ENCODE data around the gene RGS14. TPM values are rescaled to one million over a fixed set of nuclear protein-coding genes. Genes with fewer than 3 reads are reported as not detected.

RGS14 gene
- total RNA-seq, 1 donor = 3.1 TPM

GRCh38 chr5:177317959-177318377, 39.8 kb upstream of the RGS14 start:
- no peak overlapping the region for H3K4me3 ChIP-seq (ENCODE audit: low read depth, low read length)
- peak; percentile 81 for DNase-seq (ENCODE audit: low read depth)
- TF ChIP-seq, protein P1, sequence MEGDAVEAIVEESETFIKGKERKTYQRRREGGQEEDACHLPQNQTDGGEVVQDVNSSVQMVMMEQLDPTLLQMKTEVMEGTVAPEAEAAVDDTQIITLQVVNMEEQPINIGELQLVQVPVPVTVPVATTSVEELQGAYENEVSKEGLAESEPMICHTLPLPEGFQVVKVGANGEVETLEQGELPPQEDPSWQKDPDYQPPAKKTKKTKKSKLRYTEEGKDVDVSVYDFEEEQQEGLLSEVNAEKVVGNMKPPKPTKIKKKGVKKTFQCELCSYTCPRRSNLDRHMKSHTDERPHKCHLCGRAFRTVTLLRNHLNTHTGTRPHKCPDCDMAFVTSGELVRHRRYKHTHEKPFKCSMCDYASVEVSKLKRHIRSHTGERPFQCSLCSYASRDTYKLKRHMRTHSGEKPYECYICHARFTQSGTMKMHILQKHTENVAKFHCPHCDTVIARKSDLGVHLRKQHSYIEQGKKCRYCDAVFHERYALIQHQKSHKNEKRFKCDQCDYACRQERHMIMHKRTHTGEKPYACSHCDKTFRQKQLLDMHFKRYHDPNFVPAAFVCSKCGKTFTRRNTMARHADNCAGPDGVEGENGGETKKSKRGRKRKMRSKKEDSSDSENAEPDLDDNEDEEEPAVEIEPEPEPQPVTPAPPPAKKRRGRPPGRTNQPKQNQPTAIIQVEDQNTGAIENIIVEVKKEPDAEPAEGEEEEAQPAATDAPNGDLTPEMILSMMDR (IDR thresholded peaks at IDR 0.05; ENCODE audit: insufficient read depth, low read length) = peak; percentile 89

- DNase-seq (ENCODE audit: low read depth) = no peak
- no peak overlapping the region for H3K4me3 ChIP-seq (ENCODE audit: low read depth, low read length)
- TF ChIP-seq, protein P1 (IDR thresholded peaks at IDR 0.05; ENCODE audit: insufficient read depth, low read length) = no peak
Observed at GRCh38 chr5:177319913-177320588, 37.7 kb upstream of the RGS14 start.

DNA sequence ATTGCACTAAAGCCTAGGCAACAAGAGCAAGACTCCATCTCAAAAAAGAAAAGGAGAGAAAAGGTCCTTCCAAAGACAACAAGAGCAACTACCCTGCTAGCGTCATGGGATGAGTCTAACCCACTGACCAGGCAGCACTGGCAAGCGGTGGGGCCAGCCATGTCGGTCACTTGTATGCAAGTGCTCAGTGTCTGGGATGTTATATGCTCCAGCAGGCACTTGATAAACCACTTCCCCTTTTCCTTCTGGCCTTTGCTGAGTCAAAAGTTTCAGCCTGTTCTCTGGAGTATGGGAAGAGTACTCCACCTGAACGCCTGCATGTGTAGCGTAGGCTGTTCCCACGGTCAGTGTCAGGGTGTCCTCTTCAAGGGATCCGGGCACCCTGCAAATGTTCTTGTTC, 36.8 kb upstream of the RGS14 start:
- H3K4me3 ChIP-seq (ENCODE audit: low read depth, low read length) = no peak overlapping the region
- TF ChIP-seq, protein P1 (IDR thresholded peaks at IDR 0.05; ENCODE audit: insufficient read depth, low read length) = no peak
- DNase-seq (ENCODE audit: low read depth) = no peak

DNA sequence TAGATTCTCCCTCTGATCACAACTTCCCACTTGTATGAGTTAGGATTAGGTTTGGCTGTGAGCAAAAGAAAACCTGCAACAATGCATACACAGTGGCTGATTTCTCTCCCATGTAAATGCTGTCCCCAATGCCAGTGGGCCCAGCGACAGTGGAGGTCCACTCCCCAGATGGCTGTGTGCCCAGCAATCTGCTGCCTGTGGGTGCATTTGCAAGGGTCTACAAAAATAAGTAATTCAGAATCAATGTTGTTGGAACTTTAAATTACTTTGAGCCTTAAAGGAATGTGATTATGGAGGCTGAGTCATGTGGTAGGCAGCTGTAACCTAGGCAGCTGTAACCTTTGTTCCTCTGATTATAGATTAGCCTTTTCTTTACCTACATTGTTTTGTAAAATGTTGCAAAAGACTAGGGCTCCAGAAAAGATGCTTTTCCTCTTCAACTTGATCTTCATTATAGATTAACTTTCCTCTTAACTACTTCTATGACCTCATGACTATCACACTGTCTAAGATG, 31.8 kb upstream of the RGS14 start:
- DNase-seq (ENCODE audit: low read depth) = no peak

GRCh38 chr5:177327539-177328522, 29.9 kb upstream of the RGS14 start:
- H3K4me3 ChIP-seq (ENCODE audit: low read depth, low read length) = no peak overlapping the region
- TF ChIP-seq, protein P1 (IDR thresholded peaks at IDR 0.05; ENCODE audit: insufficient read depth, low read length) = no peak
- DNase-seq (ENCODE audit: low read depth) = peak; percentile 77

More for the DNA sequence above, 31.8 kb upstream of the RGS14 start:
- TF ChIP-seq, protein P1 (IDR thresholded peaks at IDR 0.05; ENCODE audit: insufficient read depth, low read length) = no peak
- H3K4me3 ChIP-seq (ENCODE audit: low read depth, low read length) = no peak overlapping the region

- TF ChIP-seq, protein P1 (IDR thresholded peaks at IDR 0.05; ENCODE audit: insufficient read depth, low read length) = no peak
- no peak for DNase-seq (ENCODE audit: low read depth)
- H3K4me3 ChIP-seq (ENCODE audit: low read depth, low read length) = no peak overlapping the region
Observed at GRCh38 chr5:177328545-177329231, 29.0 kb upstream of the RGS14 start.
